Posterior vena cava (tissue), 2 donors: ENCODE results near the gene VENTX. TPM values are rescaled to one million over a fixed set of nuclear protein-coding genes. Genes with fewer than 3 reads are reported as not detected.

Source experiments
- DNase-seq: peaks from one replicate; pipeline ENCODE4 v3.0.0-alpha.2; 2020; ENCODE audit warnings: low spot score
- intact Hi-C, 2 donors: fragments of 100-400 bp; cut with DNase I; formaldehyde crosslinking; loops; one replicate each; pipeline versions ENCODE4 v1.14.1 to v1.14.2; 2022 to 2023
- long read RNA-seq, 2 donors: library from polyadenylated mRNA; unstranded; transcript quantifications; one replicate each; pipeline ENCODE4 v2.0.0, GENCODE V29; 2020 to 2021
- total RNA-seq, 2 donors: library from RNA; stranded (reverse); fragmentation: NEBNext Ultra II Directional; extraction: Animal tissue kit (Norgen Biotek cat#: 25700); gene quantifications; one replicate each; pipeline ENCODE4 v1.2.1, GENCODE V29; 2021
- donor health status: DM: yes; HTN: yes; CAD: no.
- donor health status: DM: yes; HTN: yes; CAD: no.

The VENTX gene, protein sequence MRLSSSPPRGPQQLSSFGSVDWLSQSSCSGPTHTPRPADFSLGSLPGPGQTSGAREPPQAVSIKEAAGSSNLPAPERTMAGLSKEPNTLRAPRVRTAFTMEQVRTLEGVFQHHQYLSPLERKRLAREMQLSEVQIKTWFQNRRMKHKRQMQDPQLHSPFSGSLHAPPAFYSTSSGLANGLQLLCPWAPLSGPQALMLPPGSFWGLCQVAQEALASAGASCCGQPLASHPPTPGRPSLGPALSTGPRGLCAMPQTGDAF
- total RNA-seq: 1 to 10 TPM; 2.6 to 3.5 TPM
- long read RNA-seq, donor 1: 0 reads
- long read RNA-seq, donor 2: 0 reads

DNA sequence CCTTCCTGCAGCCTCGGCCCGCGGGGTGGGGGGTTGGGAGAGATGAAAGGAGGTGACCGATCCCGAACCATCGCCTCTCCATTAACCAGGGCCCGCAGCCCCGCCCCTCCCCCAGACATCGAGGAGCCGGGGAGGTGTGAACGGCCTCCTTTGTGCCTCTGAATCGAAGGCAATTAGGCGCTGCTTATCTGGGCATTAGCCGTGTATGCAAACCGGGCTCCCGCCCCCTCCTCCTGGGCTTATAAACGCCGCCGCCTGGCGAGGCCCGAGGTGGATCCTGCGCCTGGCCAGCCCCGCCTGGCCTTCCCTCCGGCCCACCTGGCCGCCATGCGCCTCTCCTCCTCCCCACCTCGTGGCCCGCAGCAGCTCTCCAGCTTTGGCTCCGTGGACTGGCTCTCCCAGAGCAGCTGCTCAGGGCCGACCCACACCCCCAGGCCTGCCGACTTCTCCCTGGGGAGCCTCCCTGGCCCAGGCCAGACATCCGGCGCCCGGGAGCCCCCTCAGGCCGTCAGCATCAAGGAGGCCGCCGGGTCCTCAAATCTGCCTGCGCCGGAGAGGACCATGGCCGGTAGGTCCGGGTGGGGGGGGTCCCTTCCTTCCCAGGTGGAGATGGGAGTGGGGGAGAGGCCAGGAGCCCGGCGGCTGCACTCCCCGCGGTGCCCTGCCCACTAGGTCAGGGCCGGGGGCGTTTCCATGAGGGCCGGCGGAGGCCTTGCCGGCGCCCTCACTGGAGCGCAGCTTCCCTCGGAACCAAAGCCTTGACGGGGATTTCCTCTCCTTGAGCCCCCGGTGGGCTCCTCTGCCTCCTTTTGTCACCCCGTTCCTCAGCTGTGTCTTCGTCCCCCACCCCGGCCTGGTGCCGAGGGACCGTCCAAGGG is at the start of gene VENTX:
Gene VENTX, plus strand, starts transcription at position 268 of the 878 bp plus-strand sequence. Its CDS starts 60 bp downstream, at position 328.
- intact Hi-C loops: no loop called here
- DNase-seq: no peak

GRCh38 chr10:133187906-133188681 is 49.6 kb upstream of the VENTX start:
- intact Hi-C loops: no loop called here
- no peak for DNase-seq

- intact Hi-C loops: no loop called here
- DNase-seq: no peak
Measured at GRCh38 chr10:133189256-133189655, 48.4 kb upstream of the VENTX start.

- intact Hi-C loops: no loop called here
- DNase-seq: no peak
Measured at GRCh38 chr10:133189726-133190125, 47.9 kb upstream of the VENTX start.

GRCh38 chr10:133190225-133190624 is 47.4 kb upstream of the VENTX start:
- intact Hi-C loops: no loop called here
- no peak for DNase-seq

DNA sequence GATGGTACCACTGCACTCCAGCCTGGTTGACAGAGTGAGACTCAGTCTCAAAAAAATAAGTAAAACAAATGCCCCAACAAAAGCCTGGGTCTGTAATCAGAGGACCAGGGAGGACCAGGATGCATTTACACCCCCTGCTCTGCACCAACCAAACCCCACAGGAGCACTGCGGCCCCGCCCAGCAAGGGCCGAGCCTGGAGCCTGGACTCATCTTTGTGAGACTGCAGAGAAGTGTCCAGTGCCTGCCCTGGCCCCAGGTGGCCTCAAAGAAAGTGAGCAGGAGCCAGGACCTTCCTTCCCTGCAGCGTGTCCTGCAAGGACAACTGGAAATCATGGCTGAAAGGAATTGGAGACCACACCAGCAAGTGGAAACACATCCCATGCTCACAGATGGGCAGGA is 46.0 kb upstream of the VENTX start:
- intact Hi-C loops: no loop called here
- no peak for DNase-seq

DNA sequence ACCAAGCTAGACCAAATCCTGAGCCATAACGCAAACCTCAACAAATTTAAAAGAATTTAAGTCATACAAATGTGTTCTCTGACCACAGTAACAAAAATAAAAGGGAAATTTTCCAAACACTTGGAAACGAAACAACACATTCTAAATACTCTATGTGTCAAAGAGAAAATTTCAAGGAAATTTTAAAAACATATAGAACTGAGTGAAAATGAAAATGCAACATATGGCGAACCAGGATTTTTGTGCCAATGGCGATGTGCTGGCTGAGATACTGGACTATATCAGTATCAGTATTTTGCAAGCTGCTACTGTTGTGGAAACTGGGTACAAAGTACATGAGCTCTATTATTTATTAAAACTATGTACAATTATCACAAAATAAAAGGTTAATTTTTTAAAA is 43.5 kb upstream of the VENTX start:
- intact Hi-C loops: no loop called here
- DNase-seq: no peak

GRCh38 chr10:133195096-133195495 is 42.6 kb upstream of the VENTX start:
- intact Hi-C loops: no loop called here
- no peak for DNase-seq

GRCh38 chr10:133195611-133196010 is 42.0 kb upstream of the VENTX start:
- intact Hi-C loops: no loop called here

GRCh38 chr10:133196221-133196915 is 41.3 kb upstream of the VENTX start:
- no peak for DNase-seq

More at GRCh38 chr10:133195611-133196010, 42.0 kb upstream of the VENTX start:
- no peak for DNase-seq

DNA sequence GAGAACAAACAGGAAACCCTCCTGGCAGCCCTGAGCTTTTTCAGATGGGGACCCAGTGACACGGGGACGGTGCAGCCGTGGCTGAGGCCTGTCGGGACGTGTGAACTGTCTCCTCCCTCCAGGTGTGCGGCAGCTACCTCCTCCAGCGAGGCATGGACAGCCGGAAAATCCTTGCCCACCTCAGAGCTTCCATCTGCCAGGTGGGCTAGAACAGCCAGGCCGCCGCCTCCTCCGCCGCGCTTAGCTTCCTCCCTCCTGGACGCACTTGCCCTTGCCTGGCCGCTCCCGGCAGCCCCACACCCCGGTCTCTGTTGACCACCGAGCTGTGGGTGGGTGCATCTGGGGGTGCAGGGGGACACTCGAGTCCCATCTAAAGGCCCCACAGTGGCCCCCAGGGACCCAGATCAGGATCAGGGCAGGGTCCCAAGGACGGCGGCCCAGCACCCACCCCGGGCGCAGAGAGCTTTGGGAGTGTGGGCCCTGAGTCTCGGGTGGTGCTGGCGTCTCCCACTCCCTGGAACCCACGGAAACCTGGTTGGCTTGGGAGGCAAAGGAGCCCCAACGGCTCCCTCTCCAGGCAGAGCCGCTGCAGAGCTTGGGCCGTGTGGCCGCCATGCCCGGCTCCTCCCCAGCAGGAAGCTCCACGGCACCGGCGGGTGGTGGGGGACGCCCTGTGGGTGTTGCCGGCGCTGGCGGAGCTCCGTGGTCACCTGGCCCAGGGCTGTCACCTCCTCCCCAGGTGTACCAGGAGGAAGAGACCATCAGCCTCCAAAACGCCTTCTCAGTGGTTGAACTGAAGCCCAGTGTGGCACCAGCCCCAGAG is 40.5 kb upstream of the VENTX start:
- no peak for DNase-seq
- intact Hi-C loops: no loop called here

More at GRCh38 chr10:133196221-133196915, 41.3 kb upstream of the VENTX start:
- intact Hi-C loops: no loop called here

DNA sequence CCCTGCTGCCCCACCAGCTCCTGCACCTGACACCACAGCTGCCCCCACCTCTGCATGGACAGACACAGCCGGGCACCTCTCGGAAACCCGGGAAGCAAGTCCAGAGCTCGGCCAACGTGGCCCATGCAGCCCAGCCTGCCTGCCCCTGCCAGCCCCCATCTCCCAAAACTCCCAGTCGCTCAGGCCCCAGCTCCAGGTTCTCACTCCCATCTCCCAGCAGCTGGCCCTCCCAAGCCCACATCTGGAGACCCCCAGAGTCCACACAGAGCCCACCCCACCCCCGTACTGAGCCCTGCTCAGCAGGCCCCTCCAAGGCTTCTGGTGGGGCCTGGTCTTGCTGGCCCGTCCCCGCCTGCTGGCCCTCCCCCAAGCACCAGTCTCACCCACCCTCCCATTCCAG is 39.9 kb upstream of the VENTX start:
- DNase-seq: no peak
- intact Hi-C loops: no loop called here

GRCh38 chr10:133198206-133198605 is 39.4 kb upstream of the VENTX start:
- intact Hi-C loops: no loop called here
- no peak for DNase-seq

DNA sequence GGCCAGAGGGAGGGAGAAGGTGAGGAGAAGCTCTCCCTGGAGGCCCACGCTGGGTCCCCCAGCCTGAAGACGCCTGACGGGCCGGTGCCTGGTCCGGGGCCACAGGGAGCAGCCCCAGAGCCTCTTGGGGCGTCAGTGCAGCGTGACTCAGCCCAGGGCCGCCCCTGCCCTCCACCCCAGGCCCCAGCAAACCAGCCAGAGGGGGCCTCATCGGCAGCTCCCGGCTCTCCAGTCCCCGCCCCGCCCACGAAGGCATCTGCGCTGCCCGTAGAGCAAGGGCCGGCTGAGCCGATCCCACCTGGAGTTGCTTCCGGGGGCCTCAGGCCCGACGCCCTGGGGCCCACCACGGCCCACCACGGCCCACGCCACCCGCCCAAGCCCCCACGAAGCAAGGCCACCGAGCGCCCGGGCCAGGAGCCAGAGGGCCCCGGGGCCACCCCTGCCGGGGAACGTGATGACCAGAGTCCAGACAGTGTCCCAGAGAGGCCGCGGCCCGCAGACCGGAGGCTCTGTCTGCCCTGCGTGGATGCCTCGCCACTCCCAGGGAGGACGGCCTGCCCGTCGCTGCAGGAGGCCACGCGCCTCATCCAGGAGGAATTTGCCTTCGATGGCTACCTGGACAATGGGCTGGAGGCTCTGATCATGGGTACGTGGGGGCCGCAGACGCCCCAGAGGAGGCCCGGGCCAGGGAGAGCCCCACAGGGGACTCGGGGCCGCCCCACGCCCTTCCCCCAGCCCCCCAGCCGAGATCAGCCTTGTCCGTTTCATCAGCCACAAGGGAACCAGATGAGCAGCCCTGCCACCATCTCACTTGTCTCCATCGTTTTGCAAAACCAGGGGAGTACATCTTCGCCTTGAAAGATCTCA is 38.8 kb upstream of the VENTX start:
- no peak for DNase-seq
- intact Hi-C loops: no loop called here

- no peak for DNase-seq
- intact Hi-C loops: no loop called here
Measured at GRCh38 chr10:133199488-133199885, 38.2 kb upstream of the VENTX start.

GRCh38 chr10:133199992-133200611 is 37.6 kb upstream of the VENTX start:
- intact Hi-C loops: no loop called here
- DNase-seq: no peak

DNA sequence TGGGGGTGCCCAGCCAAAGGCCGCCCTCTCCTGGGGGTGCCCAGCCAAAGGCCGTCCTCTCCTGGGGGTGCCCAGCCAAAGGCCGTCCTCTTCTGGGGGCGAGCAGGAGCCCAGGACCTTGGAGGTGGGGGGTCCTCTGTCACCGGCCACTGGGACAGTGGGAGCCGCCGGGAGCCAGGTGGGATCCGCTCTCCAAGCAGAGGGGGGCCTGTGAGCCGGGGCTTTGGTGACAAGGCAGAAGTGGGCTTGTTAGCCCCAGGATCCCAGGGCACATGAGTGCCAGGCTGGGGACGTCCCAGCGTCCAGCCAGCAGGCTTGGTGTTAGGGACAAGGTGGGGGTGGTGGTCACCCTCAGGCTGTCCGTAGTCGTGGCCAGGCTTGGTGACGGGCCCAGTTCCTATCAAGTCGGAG is 37.0 kb upstream of the VENTX start:
- intact Hi-C loops: no loop called here
- DNase-seq: no peak
